ENCODE results near the gene ITIH4. TPM values are rescaled to one million over a fixed set of nuclear protein-coding genes. Genes with fewer than 3 reads are reported as not detected.

ITIH4 gene
- total and polyA plus RNA-seq, 10 of the 15 experiments (the other 5 are each of a cell fraction or from before 2014, with no cell fraction given), result 0.64 to 4.1 (median 1.3) TPM

- H4K20me1 ChIP-seq (ENCODE audit: control insufficient read depth, insufficient read depth), result no peaks in the 10 kb centered on the region
- no peaks in the 10 kb centered on the region for H3K9me3 ChIP-seq (replicated peaks; ENCODE audit: control insufficient read depth, insufficient read depth, low read length)
- BruUV-seq (replicated peaks), result no TSS peak
- H3K27ac ChIP-seq (ENCODE audit: control insufficient read depth, insufficient read depth), result no peak overlapping the region
- DNase-seq (ENCODE audit: low read depth, low spot score) (no peak), FAIRE-seq (no peak), ATAC-seq (no peak)
- WGBS (ENCODE audit: insufficient coverage, insufficient replicate concordance, low lambda C conversion rate, missing lambda C conversion rate), result 84% methylated on average over 12 of the region's 12 CpGs
- POLR2A ChIA-PET, result no interaction called here
- H3K4me1 ChIP-seq (ENCODE audit: control insufficient read depth, insufficient read depth, low read length), result peaks cover 5% of the 10 kb centered on the region
- no peak overlapping the region for H3K4me3 ChIP-seq
- H3K4me2 ChIP-seq (ENCODE audit: control insufficient read depth, insufficient read depth), result no peak overlapping the region
- RAD21 ChIA-PET (ENCODE audit: unreplicated experiment), result interaction anchor here (0.6 kb wide), 1 partner anchor 207 kb away, joined by 3 read pairs; no protein-coding TSS in a partner anchor
- H2AFZ ChIP-seq (ENCODE audit: control insufficient read depth, low read depth, low read length), result no peak overlapping the region
- no peak for TF ChIP-seq NFXL1 (IDR thresholded peaks at IDR 0.05; ENCODE audit: borderline replicate concordance)
- TF ChIP-seq POLR2AphosphoS5 (IDR thresholded peaks at IDR 0.05; ENCODE audit: low read length), result no peak
- no peak for TF ChIP-seq SMAD1 (IDR thresholded peaks at IDR 0.05; ENCODE audit: low read depth, partially characterized antibody)
- TF ChIP-seq ZNF274 (IDR thresholded peaks at IDR 0.05; ENCODE audit: insufficient read depth, insufficient read length), result no peak
- 0 out of 2 replicates have a peak, but pooled peaks have one; percentile 23 for TF ChIP-seq EED (IDR thresholded peaks at IDR 0.05; ENCODE audit: low read depth)
- no peak for TF ChIP-seq WRNIP1 (IDR thresholded peaks at IDR 0.05; ENCODE audit: borderline replicate concordance, low read depth, low read length)
- no peak for TF ChIP-seq FOXM1 (IDR thresholded peaks at IDR 0.05; ENCODE audit: low read depth, low read length)
- no peak for TF ChIP-seq YBX1 (IDR thresholded peaks at IDR 0.05)
- no peak for TF ChIP-seq BMI1 (IDR thresholded peaks at IDR 0.05; ENCODE audit: borderline replicate concordance)
- TF ChIP-seq RB1 (IDR thresholded peaks at IDR 0.05; ENCODE audit: borderline replicate concordance), result no peak
- peak; percentile 46; the same call in 1 of the 2 replicates for TF ChIP-seq RUNX3 (IDR thresholded peaks at IDR 0.05; ENCODE audit: low read length)
- SMC1A ChIA-PET (ENCODE audit: uncharacterized antibody, unreplicated experiment), result interaction anchor here (0.7 kb wide), 1 partner anchor 94 kb away, joined by 5 read pairs; no protein-coding TSS in a partner anchor
- in situ Hi-C loops (cut with MboI), result loop anchor here (10.0 kb wide), 1 partner anchor 233 kb away; no protein-coding TSS in a partner anchor
- intact Hi-C loops (cut with micrococcal nuclease; ENCODE audit: unreplicated experiment), result no loop called here
- no peak overlapping the region for H3K9ac ChIP-seq (ENCODE audit: control insufficient read depth, insufficient read depth, low read length)
- no peaks in the 10 kb centered on the region for H3K27me3 ChIP-seq (replicated peaks in 1 of 2; ENCODE audit: control insufficient read depth in 2 of 2, insufficient read depth in 2 of 2, low read length in 1 of 2)
- CTCF ChIA-PET, result interaction anchor here (0.6 to 2.0 kb wide), 2 partner anchors 90 to 178 kb away, joined by 4 to 5 read pairs; no protein-coding TSS in a partner anchor
- H3K36me3 ChIP-seq (ENCODE audit: control insufficient read depth in 2 of 2, insufficient read depth in 2 of 2, low read length in 1 of 2), result peaks cover 6% of the 10 kb centered on the region in 2 experiments; a peak in 3 of 4 replicates
- H3K79me2 ChIP-seq (ENCODE audit: control insufficient read depth, insufficient read depth, low read length), result no peaks in the 10 kb centered on the region
These were observed 10.9 kb upstream of the ITIH4 start for GRCh38 chr3:52841211-52841980.

Measured in GM12878 (cell line).